ENCODE results near the gene CFAP74. TPM values are rescaled to one million over a fixed set of nuclear protein-coding genes. Genes with fewer than 3 reads are reported as not detected.

CFAP74 gene
- total and polyA plus RNA-seq, 11 donors: 0.03 to 0.33 (median 0.07) TPM; not detected in 8

DNA sequence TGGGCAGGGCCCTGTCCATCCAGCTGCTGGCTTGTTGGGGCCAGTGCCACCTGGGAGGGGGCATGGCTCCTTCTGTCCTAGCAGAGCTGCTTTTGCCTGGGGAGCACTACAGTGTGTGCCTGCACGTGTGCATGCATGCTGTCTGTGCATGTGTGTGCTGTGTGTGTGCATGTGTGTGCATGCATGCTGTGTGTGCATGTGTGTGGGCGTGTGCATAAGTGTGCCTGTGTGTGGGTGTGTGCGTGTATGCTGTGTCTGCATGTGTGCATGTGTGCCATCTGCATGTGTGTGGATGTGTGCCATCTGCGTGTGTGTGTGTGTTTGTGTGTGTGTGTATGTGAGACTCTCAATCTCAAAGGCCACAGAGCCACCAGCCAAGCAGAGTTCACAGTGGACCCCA is 38.3 kb upstream of the CFAP74 start:
- H3K27ac ChIP-seq: no peak overlapping the region
- H3K4me3 ChIP-seq: no peak overlapping the region
- peaks cover 0 to 3% (median 0%) of the 10 kb centered on the region in 12 donors for H3K9me3 ChIP-seq
- no peak for ATAC-seq
- H3K36me3 ChIP-seq: no peaks in the 10 kb centered on the region
- no peak for DNase-seq
- intact Hi-C loops (cut with DNase I): loop anchor here in 2 of 10 donors (5.0 kb wide), 2 partner anchors 80 to 100 kb away; no protein-coding TSS in a partner anchor
- TF ChIP-seq, protein P1, sequence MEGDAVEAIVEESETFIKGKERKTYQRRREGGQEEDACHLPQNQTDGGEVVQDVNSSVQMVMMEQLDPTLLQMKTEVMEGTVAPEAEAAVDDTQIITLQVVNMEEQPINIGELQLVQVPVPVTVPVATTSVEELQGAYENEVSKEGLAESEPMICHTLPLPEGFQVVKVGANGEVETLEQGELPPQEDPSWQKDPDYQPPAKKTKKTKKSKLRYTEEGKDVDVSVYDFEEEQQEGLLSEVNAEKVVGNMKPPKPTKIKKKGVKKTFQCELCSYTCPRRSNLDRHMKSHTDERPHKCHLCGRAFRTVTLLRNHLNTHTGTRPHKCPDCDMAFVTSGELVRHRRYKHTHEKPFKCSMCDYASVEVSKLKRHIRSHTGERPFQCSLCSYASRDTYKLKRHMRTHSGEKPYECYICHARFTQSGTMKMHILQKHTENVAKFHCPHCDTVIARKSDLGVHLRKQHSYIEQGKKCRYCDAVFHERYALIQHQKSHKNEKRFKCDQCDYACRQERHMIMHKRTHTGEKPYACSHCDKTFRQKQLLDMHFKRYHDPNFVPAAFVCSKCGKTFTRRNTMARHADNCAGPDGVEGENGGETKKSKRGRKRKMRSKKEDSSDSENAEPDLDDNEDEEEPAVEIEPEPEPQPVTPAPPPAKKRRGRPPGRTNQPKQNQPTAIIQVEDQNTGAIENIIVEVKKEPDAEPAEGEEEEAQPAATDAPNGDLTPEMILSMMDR (IDR thresholded peaks at IDR 0.05): no peak
- TF ChIP-seq POLR2A (IDR thresholded peaks at IDR 0.05): no peak
- H3K4me1 ChIP-seq: peaks cover 0 to 23% (median 14%) of the 10 kb centered on the region in 12 donors
- WGBS, 4 donors: 80 to 88% (median 85%) methylated on average over 4 of the region's 4 CpGs
- H3K27me3 ChIP-seq: peaks cover 0 to 13% (median 5%) of the 10 kb centered on the region in 9 donors

DNA sequence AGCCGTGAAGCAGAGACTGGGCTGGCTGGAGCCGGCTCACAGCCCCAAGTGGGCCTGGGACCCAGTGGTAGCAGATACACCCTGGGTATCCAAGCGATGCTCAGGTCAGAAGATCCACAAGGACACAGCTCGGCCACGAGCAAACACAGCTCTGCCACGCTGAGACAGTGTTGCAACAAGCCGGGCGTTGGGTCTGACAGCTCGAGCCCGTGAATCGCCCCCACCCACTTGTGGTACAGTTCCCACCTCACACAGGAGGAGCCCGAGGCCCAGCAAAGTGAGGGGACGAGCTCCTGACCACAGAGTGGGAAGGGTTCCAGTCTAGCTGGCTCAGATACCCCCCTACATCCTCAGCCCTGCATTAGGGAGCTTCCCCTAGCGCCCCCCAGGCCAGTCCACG is 37.7 kb upstream of the CFAP74 start:
- peaks cover 0 to 7% (median 2%) of the 10 kb centered on the region in 9 donors for H3K27me3 ChIP-seq
- TF ChIP-seq, protein P1 (IDR thresholded peaks at IDR 0.05): no peak
- TF ChIP-seq POLR2A (IDR thresholded peaks at IDR 0.05): no peak
- peaks cover 0 to 3% (median 0%) of the 10 kb centered on the region in 12 donors for H3K9me3 ChIP-seq
- intact Hi-C loops (cut with DNase I): loop anchor here in 2 of 10 donors (5.0 kb wide), 2 partner anchors 79 to 99 kb away; no protein-coding TSS in a partner anchor
- no peak for DNase-seq
- 81 to 90% (median 85%) methylated on average over 5 to 15 of the region's 15 CpGs for WGBS, 4 donors
- no peak overlapping the region for H3K27ac ChIP-seq
- peaks cover 0 to 20% (median 14%) of the 10 kb centered on the region in 12 donors for H3K4me1 ChIP-seq
- H3K4me3 ChIP-seq: no peak overlapping the region
- ATAC-seq: no peak
- no peaks in the 10 kb centered on the region for H3K36me3 ChIP-seq

DNA sequence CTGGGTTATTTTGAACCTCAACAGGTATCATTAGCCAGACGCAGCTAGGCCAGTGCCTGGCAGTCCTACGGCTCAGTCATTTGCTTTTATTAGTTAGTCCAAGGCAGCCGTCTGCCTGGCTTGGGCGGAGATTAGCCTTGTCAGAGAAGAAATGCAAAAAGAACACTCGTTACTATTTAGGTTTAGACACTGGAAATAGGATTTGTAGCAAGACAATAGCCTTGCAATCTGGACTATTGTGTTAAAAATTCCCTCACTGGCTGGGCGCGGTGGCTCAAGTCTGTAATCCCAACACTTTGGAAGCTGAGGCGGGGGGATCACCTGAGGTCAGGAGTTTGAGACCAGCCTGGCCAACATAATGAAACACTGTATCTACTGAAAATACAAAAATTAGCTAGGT is 35.7 kb upstream of the CFAP74 start:
- no peaks in the 10 kb centered on the region for H3K4me1 ChIP-seq
- no peak overlapping the region for H3K4me3 ChIP-seq
- DNase-seq (no peak), ATAC-seq (no peak)
- TF ChIP-seq, protein P1 (IDR thresholded peaks at IDR 0.05): no peak
- TF ChIP-seq POLR2A (IDR thresholded peaks at IDR 0.05): no peak
- peaks cover 0 to 3% (median 0%) of the 10 kb centered on the region in 12 donors for H3K9me3 ChIP-seq
- intact Hi-C loops (cut with DNase I): no loop called here
- H3K27ac ChIP-seq: no peak overlapping the region
- no peaks in the 10 kb centered on the region for H3K36me3 ChIP-seq
- 76 to 86% (median 81%) methylated on average over 8 of the region's 8 CpGs for WGBS, 4 donors
- peaks cover 0 to under 1% (median 0%) of the 10 kb centered on the region in 9 donors for H3K27me3 ChIP-seq

DNA sequence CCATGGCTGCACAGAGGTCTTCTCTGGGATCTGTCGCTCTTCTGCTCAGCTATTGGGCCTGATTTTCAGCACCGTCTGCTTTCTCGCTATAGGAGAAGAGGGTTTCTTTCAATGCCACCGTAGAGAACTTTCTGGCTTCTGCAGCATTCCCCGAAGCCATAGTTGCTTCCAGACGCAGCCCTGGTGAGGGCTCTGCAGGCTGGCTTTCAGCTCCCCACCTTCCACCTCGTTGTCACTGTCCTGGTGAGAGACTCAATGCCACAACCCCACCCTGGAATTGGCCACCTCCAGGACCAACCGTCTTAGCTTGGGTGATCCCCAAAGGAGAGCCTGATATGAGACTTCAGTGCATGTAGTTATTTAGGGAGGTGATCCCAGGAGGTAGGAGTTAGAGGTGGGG is 34.6 kb upstream of the CFAP74 start:
- no peaks in the 10 kb centered on the region for H3K27me3 ChIP-seq
- peaks cover 0 to 3% (median 0%) of the 10 kb centered on the region in 12 donors for H3K9me3 ChIP-seq
- DNase-seq (no peak), ATAC-seq (no peak)
- TF ChIP-seq, protein P1 (IDR thresholded peaks at IDR 0.05): no peak
- no peak for TF ChIP-seq POLR2A (IDR thresholded peaks at IDR 0.05)
- intact Hi-C loops (cut with DNase I): no loop called here
- WGBS, 4 donors: 88 to 95% (median 91%) methylated on average over 8 of the region's 8 CpGs
- H3K4me3 ChIP-seq: no peak overlapping the region
- H3K27ac ChIP-seq: no peak overlapping the region
- no peaks in the 10 kb centered on the region for H3K36me3 ChIP-seq
- peaks cover 0 to under 1% (median 0%) of the 10 kb centered on the region in 12 donors for H3K4me1 ChIP-seq

Measured in heart left ventricle (tissue), 16 donors.